KOPT-K1 (cell line): ENCODE data around the gene DCDC1.

Experiments
- H3K27ac ChIP-seq: fragments of 200-600 bp; sonication (generic); 2 replicates; pipeline ENCODE4 v1.5.1; 2016; ENCODE audit warnings: antibody characterized with exemption, mild to moderate bottlenecking, low read depth, low read length; ENCODE audit not compliant: poor library complexity, severe bottlenecking
- H3K36me3 ChIP-seq: fragments of 200-600 bp; sonication (generic); 2 replicates; pipeline ENCODE4 v1.5.1; 2017; ENCODE audit warnings: antibody characterized with exemption, mild to moderate bottlenecking, low read length, moderate library complexity; ENCODE audit not compliant: insufficient read depth
- H3K9me3 ChIP-seq: fragments of 200-600 bp; sonication (generic); 2 replicates; pipeline ENCODE4 v1.5.1; 2017; ENCODE audit warnings: antibody characterized with exemption, low read length, mild to moderate bottlenecking; ENCODE audit not compliant: insufficient read depth, poor library complexity, severe bottlenecking

Gene DCDC1

GRCh38 chr11:31030138-31030792 lies 339.3 kb downstream of the DCDC1 start:
- H3K36me3 ChIP-seq: no peaks in the 10 kb centered on the region
- no peaks in the 10 kb centered on the region for H3K9me3 ChIP-seq

GRCh38 chr11:31026315-31026714 lies 343.2 kb downstream of the DCDC1 start:
- H3K36me3 ChIP-seq: no peaks in the 10 kb centered on the region
- H3K9me3 ChIP-seq: no peaks in the 10 kb centered on the region
- H3K27ac ChIP-seq: no peak overlapping the region

More at GRCh38 chr11:31030138-31030792, 339.3 kb downstream of the DCDC1 start:
- no peak overlapping the region for H3K27ac ChIP-seq

- Histone ChIP-seq H3K27ac (no peak overlapping the region), H3K9me3 (no peaks in the 10 kb centered on the region), H3K36me3 (no peaks in the 10 kb centered on the region)
Measured at GRCh38 chr11:31022080-31022479, 347.5 kb downstream of the DCDC1 start.

GRCh38 chr11:31019786-31020185 lies 349.8 kb downstream of the DCDC1 start:
- H3K36me3 ChIP-seq: no peaks in the 10 kb centered on the region
- H3K27ac ChIP-seq: no peak overlapping the region
- H3K9me3 ChIP-seq: no peaks in the 10 kb centered on the region

GRCh38 chr11:31005202-31005601 lies 364.3 kb downstream of the DCDC1 start:
- no peaks in the 10 kb centered on the region for H3K9me3 ChIP-seq
- no peaks in the 10 kb centered on the region for H3K36me3 ChIP-seq
- no peak overlapping the region for H3K27ac ChIP-seq

- no peaks in the 10 kb centered on the region for H3K36me3 ChIP-seq
- no peaks in the 10 kb centered on the region for H3K9me3 ChIP-seq
- H3K27ac ChIP-seq: no peak overlapping the region
Measured at GRCh38 chr11:31001427-31001826, 368.1 kb downstream of the DCDC1 start.

GRCh38 chr11:31000381-31000780 lies 369.2 kb downstream of the DCDC1 start:
- Histone ChIP-seq H3K27ac (no peak overlapping the region), H3K9me3 (no peaks in the 10 kb centered on the region), H3K36me3 (no peaks in the 10 kb centered on the region)

GRCh38 chr11:30992513-30992849 lies 377.1 kb downstream of the DCDC1 start:
- Histone ChIP-seq H3K27ac (no peak overlapping the region), H3K36me3 (no peaks in the 10 kb centered on the region), H3K9me3 (no peaks in the 10 kb centered on the region)

GRCh38 chr11:30991802-30992512 lies 377.6 kb downstream of the DCDC1 start:
- Histone ChIP-seq H3K9me3 (no peaks in the 10 kb centered on the region), H3K27ac (no peak overlapping the region), H3K36me3 (no peaks in the 10 kb centered on the region)

- H3K27ac ChIP-seq: no peak overlapping the region
- H3K36me3 ChIP-seq: no peaks in the 10 kb centered on the region
- H3K9me3 ChIP-seq: no peaks in the 10 kb centered on the region
Measured at GRCh38 chr11:30991376-30991775, 378.2 kb downstream of the DCDC1 start.

GRCh38 chr11:30990625-30991296 lies 378.8 kb downstream of the DCDC1 start:
- H3K27ac ChIP-seq: no peak overlapping the region

GRCh38 chr11:30987819-30988218 lies 381.7 kb downstream of the DCDC1 start:
- H3K36me3 ChIP-seq: no peaks in the 10 kb centered on the region

More at GRCh38 chr11:30990625-30991296, 378.8 kb downstream of the DCDC1 start:
- H3K36me3 ChIP-seq: no peaks in the 10 kb centered on the region
- no peaks in the 10 kb centered on the region for H3K9me3 ChIP-seq

GRCh38 chr11:30985536-30985935 lies 384.0 kb downstream of the DCDC1 start:
- Histone ChIP-seq H3K27ac (no peak overlapping the region), H3K36me3 (no peaks in the 10 kb centered on the region), H3K9me3 (no peaks in the 10 kb centered on the region)

More at GRCh38 chr11:30987819-30988218, 381.7 kb downstream of the DCDC1 start:
- H3K27ac ChIP-seq: no peak overlapping the region
- H3K9me3 ChIP-seq: no peaks in the 10 kb centered on the region

- Histone ChIP-seq H3K27ac (no peak overlapping the region), H3K9me3 (no peaks in the 10 kb centered on the region), H3K36me3 (no peaks in the 10 kb centered on the region)
Measured at GRCh38 chr11:30984827-30985226, 384.7 kb downstream of the DCDC1 start.

GRCh38 chr11:30984442-30984816 lies 385.1 kb downstream of the DCDC1 start:
- no peaks in the 10 kb centered on the region for H3K9me3 ChIP-seq
- H3K27ac ChIP-seq: no peak overlapping the region
- H3K36me3 ChIP-seq: no peaks in the 10 kb centered on the region
